Panc1 (cell line): Measurements from ENCODE around the gene CASP10. TPM values are rescaled to one million over a fixed set of nuclear protein-coding genes. Genes with fewer than 3 reads are reported as not detected.

Source experiments
- ATAC-seq: fragments of 200-7000 bp; cut with Tn5 transposase; 2 replicates; pipeline ENCODE4 v1.9.1; 2020; ENCODE audit warnings: mild to moderate bottlenecking, moderate library complexity
- BruUV-seq: library from RNA; stranded (reverse); fragments of 400-500 nt; replicated peaks from 2 replicates; lab custom pipeline; 2021; lab: Mats Ljungman, UMichigan
- CTCF ChIA-PET: fragments of 300-600 bp; sonication (Branson Sonifier 250); formaldehyde crosslinking; loops from one replicate; lab custom pipeline; 2022; ENCODE audit warnings: antibody characterized with exemption; lab: Charles Lee
- POLR2A ChIA-PET: fragments of 300-600 bp; sonication (Branson Sonifier 250); formaldehyde crosslinking; loops from one replicate; lab custom pipeline; 2022; ENCODE audit warnings: antibody characterized with exemption; lab: Charles Lee
- DNase-seq: peaks from one replicate; pipeline ENCODE4 v3.0.0-alpha.2; 2010; ENCODE audit warnings: low read depth, low spot score
- H3K27ac ChIP-seq: 2 replicates; pipeline ENCODE4 v1.5.1; 2011; ENCODE audit warnings: mild to moderate bottlenecking, low read length, inconsistent platforms
- H3K27me3 ChIP-seq: fragments of 200-500 bp; sonication (Bioruptor generic); 2 replicates; pipeline ENCODE4 v1.6.0; 2014; ENCODE audit warnings: low read length, inconsistent platforms; ENCODE audit not compliant: control insufficient read depth, insufficient read depth
- H3K36me3 ChIP-seq: fragments of 200-500 bp; sonication (Bioruptor generic); 2 replicates; pipeline ENCODE4 v1.5.1; 2014; ENCODE audit warnings: inconsistent platforms, mild to moderate bottlenecking, low read length, moderate library complexity; ENCODE audit not compliant: control insufficient read depth, insufficient read depth
- H3K4me1 ChIP-seq: 2 replicates; pipeline ENCODE4 v1.5.1; 2011; ENCODE audit warnings: inconsistent platforms, mild to moderate bottlenecking, low read length, moderate library complexity; ENCODE audit not compliant: control insufficient read depth, insufficient read depth
- H3K4me3 ChIP-seq, 2 experiments: 2 replicates each; pipeline ENCODE4 v1.5.1; 2011 to 2012; ENCODE audit warnings: low read depth in 2 of 2, low read length in 2 of 2, mild to moderate bottlenecking in 2 of 2, inconsistent platforms in 1 of 2, moderate library complexity in 1 of 2
- H3K9me3 ChIP-seq: fragments of 200-500 bp; sonication (Bioruptor generic); 2 replicates; pipeline ENCODE4 v1.5.1; 2014; ENCODE audit warnings: low read depth, mild to moderate bottlenecking, inconsistent platforms, low read length, moderate library complexity; ENCODE audit not compliant: control insufficient read depth, insufficient read depth
- POLR2AphosphoS5 ChIP-seq: IDR thresholded peaks from 2 replicates; pipeline ENCODE4 v1.6.1; 2012; ENCODE audit warnings: mild to moderate bottlenecking, low read depth, low read length, moderate library complexity
- SIN3A ChIP-seq: IDR thresholded peaks from 2 replicates; pipeline ENCODE4 v1.6.1; 2012; ENCODE audit warnings: low read depth, mild to moderate bottlenecking, low read length, moderate library complexity, borderline replicate concordance; ENCODE audit not compliant: insufficient read depth
- TCF7L2 ChIP-seq: IDR thresholded peaks from 2 replicates; pipeline ENCODE4 v1.6.1; 2011; ENCODE audit warnings: mild to moderate bottlenecking, low read depth, low read length, inconsistent platforms
- in situ Hi-C: cut with HindIII; loops from 2 replicates; pipeline ENCODE4 v1.10.0; 2016; ENCODE audit warnings: low sequenced_read_pairs, low pct_unique_long_range_greater_than_20kb
- intact Hi-C: fragments of 100-400 bp; cut with micrococcal nuclease; formaldehyde crosslinking; loops from one replicate; pipeline ENCODE4 v1.10.0; 2022; ENCODE audit not compliant: unreplicated experiment
- total RNA-seq: library from RNA; stranded (reverse); gene quantifications from one replicate; pipeline ENCODE4 v1.2.1, GENCODE V29; 2021; ENCODE audit not compliant: unreplicated experiment
- TF ChIP-seq, protein P1 (sequence below), 2 experiments: IDR thresholded peaks; 2 replicates each; pipeline ENCODE4 v1.6.1; 2011 to 2012; ENCODE audit warnings: low read depth in 2 of 2, control low read depth in 1 of 2, low read length in 1 of 2, mild to moderate bottlenecking in 1 of 2, moderate library complexity in 1 of 2; ENCODE audit not compliant: insufficient read depth in 1 of 2
- TF ChIP-seq, protein P2 (sequence below): fragments of 450-650 bp; IDR thresholded peaks from 2 replicates; pipeline ENCODE4 v1.5.1; 2017; ENCODE audit warnings: mild to moderate bottlenecking

Gene CASP10
- total RNA-seq, 1 experiment from 2014 or later = 0.87 TPM

DNA sequence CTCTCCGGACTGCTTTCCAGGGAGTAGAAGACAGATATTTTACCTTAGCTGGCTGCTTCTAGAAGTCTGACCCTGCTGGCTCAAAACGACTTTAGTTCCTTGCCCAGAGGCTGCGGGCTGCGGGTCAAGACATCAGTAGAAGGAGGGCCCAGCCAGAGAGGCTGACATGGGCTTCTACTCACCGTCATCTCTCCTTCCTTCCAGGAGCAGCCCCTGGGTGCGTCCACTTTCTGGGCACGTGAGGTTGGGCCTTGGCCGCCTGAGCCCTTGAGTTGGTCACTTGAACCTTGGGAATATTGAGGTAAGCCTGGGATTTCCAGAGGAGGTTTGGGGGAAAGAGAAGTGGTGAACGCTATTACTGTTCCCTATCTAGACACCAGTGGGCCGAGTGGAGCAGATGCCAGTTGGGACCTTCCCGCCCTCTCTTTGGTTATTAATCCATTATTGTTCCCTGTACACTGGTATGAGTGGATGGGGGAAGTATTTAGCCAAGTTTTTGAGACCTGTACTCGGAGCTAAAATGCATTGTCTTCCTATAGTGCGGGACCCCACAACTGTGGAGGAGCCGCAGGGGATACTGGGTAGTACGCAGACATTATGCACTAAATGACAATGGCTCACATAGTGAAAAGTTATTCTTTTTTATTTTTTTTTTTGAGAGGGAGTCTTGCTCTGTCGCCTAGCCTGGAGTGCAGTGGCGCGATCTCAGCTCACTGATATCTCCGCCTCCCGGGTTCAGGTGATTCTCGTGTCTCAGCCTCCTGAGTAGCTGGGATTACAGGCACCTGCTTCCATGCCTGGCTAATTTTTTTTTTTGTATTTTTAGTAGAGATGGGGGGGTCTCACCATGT is 51.1 kb downstream of the CASP10 start:
- ChIA-PET POLR2A (interaction anchor here (0.6 kb wide), 2 partner anchors 157 to 270 kb away, joined by 3 read pairs; no protein-coding TSS in a partner anchor), CTCF (interaction anchor here (0.7 to 2.3 kb wide), 4 partner anchors 51 to 333 kb away, joined by 3 to 12 read pairs (median 7); partner anchors contain the start of genes CASP10, STRADB and TRAK2)
- H3K9me3 ChIP-seq = no peaks in the 10 kb centered on the region
- peak overlapping the region; percentile 76 to 96 for H3K4me3 ChIP-seq
- in situ Hi-C loops (no loop called here), intact Hi-C loops (loop anchor here (10.0 kb wide), 1 partner anchor 391 kb away; no protein-coding TSS in a partner anchor)
- DNase-seq (no peak), ATAC-seq (peak; percentile 57)
- H3K4me1 ChIP-seq = peaks cover 26% of the 10 kb centered on the region
- H3K36me3 ChIP-seq = no peaks in the 10 kb centered on the region; the same call in none of the 2 replicates
- H3K27me3 ChIP-seq = no peaks in the 10 kb centered on the region
- peak overlapping the region; percentile 97 for H3K27ac ChIP-seq
- TF ChIP-seq, protein P1, sequence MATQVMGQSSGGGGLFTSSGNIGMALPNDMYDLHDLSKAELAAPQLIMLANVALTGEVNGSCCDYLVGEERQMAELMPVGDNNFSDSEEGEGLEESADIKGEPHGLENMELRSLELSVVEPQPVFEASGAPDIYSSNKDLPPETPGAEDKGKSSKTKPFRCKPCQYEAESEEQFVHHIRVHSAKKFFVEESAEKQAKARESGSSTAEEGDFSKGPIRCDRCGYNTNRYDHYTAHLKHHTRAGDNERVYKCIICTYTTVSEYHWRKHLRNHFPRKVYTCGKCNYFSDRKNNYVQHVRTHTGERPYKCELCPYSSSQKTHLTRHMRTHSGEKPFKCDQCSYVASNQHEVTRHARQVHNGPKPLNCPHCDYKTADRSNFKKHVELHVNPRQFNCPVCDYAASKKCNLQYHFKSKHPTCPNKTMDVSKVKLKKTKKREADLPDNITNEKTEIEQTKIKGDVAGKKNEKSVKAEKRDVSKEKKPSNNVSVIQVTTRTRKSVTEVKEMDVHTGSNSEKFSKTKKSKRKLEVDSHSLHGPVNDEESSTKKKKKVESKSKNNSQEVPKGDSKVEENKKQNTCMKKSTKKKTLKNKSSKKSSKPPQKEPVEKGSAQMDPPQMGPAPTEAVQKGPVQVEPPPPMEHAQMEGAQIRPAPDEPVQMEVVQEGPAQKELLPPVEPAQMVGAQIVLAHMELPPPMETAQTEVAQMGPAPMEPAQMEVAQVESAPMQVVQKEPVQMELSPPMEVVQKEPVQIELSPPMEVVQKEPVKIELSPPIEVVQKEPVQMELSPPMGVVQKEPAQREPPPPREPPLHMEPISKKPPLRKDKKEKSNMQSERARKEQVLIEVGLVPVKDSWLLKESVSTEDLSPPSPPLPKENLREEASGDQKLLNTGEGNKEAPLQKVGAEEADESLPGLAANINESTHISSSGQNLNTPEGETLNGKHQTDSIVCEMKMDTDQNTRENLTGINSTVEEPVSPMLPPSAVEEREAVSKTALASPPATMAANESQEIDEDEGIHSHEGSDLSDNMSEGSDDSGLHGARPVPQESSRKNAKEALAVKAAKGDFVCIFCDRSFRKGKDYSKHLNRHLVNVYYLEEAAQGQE (IDR thresholded peaks at IDR 0.05; ENCODE audit: insufficient read depth in 1 of 2, low read depth in 2 of 2, low read length in 1 of 2) = no peak
- TF ChIP-seq SIN3A = no peak
- no peak for TF ChIP-seq TCF7L2
- TF ChIP-seq POLR2AphosphoS5 = no peak
- TF ChIP-seq, protein P2, sequence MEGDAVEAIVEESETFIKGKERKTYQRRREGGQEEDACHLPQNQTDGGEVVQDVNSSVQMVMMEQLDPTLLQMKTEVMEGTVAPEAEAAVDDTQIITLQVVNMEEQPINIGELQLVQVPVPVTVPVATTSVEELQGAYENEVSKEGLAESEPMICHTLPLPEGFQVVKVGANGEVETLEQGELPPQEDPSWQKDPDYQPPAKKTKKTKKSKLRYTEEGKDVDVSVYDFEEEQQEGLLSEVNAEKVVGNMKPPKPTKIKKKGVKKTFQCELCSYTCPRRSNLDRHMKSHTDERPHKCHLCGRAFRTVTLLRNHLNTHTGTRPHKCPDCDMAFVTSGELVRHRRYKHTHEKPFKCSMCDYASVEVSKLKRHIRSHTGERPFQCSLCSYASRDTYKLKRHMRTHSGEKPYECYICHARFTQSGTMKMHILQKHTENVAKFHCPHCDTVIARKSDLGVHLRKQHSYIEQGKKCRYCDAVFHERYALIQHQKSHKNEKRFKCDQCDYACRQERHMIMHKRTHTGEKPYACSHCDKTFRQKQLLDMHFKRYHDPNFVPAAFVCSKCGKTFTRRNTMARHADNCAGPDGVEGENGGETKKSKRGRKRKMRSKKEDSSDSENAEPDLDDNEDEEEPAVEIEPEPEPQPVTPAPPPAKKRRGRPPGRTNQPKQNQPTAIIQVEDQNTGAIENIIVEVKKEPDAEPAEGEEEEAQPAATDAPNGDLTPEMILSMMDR = no peak
- TSS peak; percentile 77 for BruUV-seq

DNA sequence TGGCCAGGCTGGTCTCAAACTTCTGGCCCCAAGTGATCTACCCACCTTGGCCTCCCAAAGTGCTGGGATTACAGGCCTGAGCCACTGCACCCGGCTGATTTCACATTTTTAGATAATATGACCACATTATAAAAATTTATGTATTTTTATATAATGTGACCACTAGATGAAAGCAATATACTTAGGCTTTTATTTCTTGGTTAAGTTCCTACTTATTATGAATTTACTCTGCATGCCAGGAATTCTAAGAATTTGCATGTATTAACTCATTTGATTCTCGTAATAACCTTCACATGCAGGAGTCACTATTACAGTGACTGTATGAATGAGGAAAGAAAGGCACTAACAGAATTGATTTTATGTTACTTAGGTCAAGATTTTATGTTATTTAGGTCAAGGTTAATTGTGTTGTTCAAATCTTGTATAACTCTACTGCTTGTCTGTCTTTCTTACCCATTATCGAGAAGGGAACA is 51.8 kb downstream of the CASP10 start:
- in situ Hi-C loops (no loop called here), intact Hi-C loops (loop anchor here (1.0 to 10.0 kb wide), 2 partner anchors 130 to 390 kb away; no protein-coding TSS in a partner anchor)
- H3K36me3 ChIP-seq = no peaks in the 10 kb centered on the region; the same call in none of the 2 replicates
- no peaks in the 10 kb centered on the region for H3K9me3 ChIP-seq
- DNase-seq (no peak), ATAC-seq (no peak)
- POLR2A ChIA-PET = interaction anchor here (0.6 kb wide), 1 partner anchor 158 kb away, joined by 3 read pairs; no protein-coding TSS in a partner anchor
- BruUV-seq = no TSS peak
- TF ChIP-seq, protein P1 (IDR thresholded peaks at IDR 0.05; ENCODE audit: insufficient read depth in 1 of 2, low read depth in 2 of 2, low read length in 1 of 2) = no peak
- TF ChIP-seq TCF7L2 (no peak), POLR2AphosphoS5 (no peak), SIN3A (no peak)
- TF ChIP-seq, protein P2 = no peak
- peak overlapping the region; percentile 97 for H3K27ac ChIP-seq
- CTCF ChIA-PET = no interaction called here
- H3K27me3 ChIP-seq = no peaks in the 10 kb centered on the region
- peaks cover 24% of the 10 kb centered on the region for H3K4me1 ChIP-seq
- peak overlapping the region; percentile 76 to 96 for H3K4me3 ChIP-seq
